ENCODE data around the gene BCO1. TPM values are rescaled to one million over a fixed set of nuclear protein-coding genes. Genes with fewer than 3 reads are reported as not detected.

BCO1 gene
- polyA plus RNA-seq, 2 donors, result 0.16 to 0.41 TPM

- Histone ChIP-seq H3K36me3 (ENCODE audit: control insufficient read depth in 2 of 2, insufficient read depth in 2 of 2, low read length in 1 of 2) (peaks cover 4 to 7% of the 10 kb centered on the region in 2 donors), H3K27ac (ENCODE audit: low read depth in 2 of 2, low read length in 1 of 2) (no peak overlapping the region), H3K9me3 (ENCODE audit: control insufficient read depth in 2 of 2, insufficient read depth in 1 of 2, low read depth in 1 of 2, low read length in 1 of 2) (no peaks in the 10 kb centered on the region), H3K4me3 (ENCODE audit: low read depth in 1 of 2, low read length in 2 of 2) (no peak overlapping the region), H3K4me1 (ENCODE audit: control insufficient read depth in 2 of 2, insufficient read depth in 2 of 2, low read length in 1 of 2) (no peaks in the 10 kb centered on the region), H3K27me3 (ENCODE audit: control insufficient read depth in 1 of 2, insufficient read depth in 2 of 2, low read length in 2 of 2) (no peaks in the 10 kb centered on the region)
- WGBS, 2 donors, result 78 to 87% methylated on average over 5 of the region's 5 CpGs
Observed at GRCh38 chr16:81337097-81337496, 98.6 kb downstream of the BCO1 start.

Other genes with a start within 250 kb of the BCO1 start
- 10 to 100 TPM; 29.9 to 69.7 TPM for gene CMC2, start 231.8 kb upstream of the BCO1 start, polyA plus RNA-seq
- 1 to 10 TPM; 3.6 to 9.1 TPM for gene CENPN, start 231.5 kb upstream of the BCO1 start, polyA plus RNA-seq
- 10 to 100 TPM; 13.7 to 15.5 TPM for gene ATMIN, start 202.8 kb upstream of the BCO1 start, polyA plus RNA-seq
- gene C16orf46, start 161.5 kb upstream of the BCO1 start, polyA plus RNA-seq, result under 1 TPM; 0.24 to 0.29 TPM
- 10 to 100 TPM; 14.8 to 19.9 TPM for gene GCSH, start 142.3 kb upstream of the BCO1 start, polyA plus RNA-seq
- gene GAN, start 76.3 kb downstream of the BCO1 start, polyA plus RNA-seq, result 1 to 10 TPM; 2.9 to 6.8 TPM
- gene CMIP, start 206.1 kb downstream of the BCO1 start, polyA plus RNA-seq, result 10 to 100 TPM; 16.9 to 19.3 TPM

Data from esophagus (tissue), 2 donors.